NCI-H82 (cell line): ENCODE measurements around the gene CEMP1.
"Not testable (repeated sequence)": the region's sequence is repeated elsewhere in the genome, so short reads cannot be mapped to it uniquely, and the experiment has no call there.

Source experiments
- DNase-seq: peaks from one replicate; lab custom pipeline; 2025; lab: John Stamatoyannopoulos, UW

The CEMP1 gene

DNA sequence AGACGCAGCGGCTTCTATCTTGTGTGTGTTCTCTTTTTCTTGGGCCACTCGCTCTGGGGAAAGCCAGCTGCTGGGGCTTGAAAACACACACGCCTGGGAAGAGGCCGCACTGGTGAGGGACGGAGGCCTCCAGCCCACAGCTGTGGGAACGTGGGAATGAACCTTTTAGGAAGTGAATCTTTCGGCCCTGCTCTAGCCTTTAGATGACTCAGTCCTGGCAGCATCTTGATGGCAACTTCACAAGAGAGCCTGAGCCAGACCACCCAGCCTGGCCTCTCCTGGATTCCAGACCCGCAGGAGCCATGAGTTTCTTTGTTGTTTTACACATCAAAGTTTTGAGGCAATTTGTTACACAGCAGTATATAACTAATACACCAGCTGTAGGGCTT, 4.4 kb upstream of the CEMP1 start:
- DNase-seq: no peak

DNA sequence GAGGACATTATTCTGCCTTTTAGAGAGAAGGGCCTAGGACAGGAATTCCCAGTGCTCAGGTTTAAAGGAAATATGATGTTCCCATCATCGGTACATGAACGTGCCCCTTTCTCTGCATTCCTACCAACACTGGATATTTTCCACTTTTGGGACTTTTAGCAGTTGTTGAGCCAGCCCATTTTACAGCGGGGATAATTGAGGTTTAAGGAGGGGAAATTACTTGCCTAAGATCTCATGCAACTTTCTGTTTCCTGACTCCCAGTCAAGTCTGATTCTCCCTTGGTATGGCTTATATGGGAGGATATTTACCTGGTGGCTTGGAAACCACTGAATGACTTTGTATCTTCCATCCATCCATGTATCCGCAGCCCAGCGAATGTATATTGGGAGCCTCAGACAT, 3.1 kb upstream of the CEMP1 start:
- not testable (repeated sequence) for DNase-seq

DNA sequence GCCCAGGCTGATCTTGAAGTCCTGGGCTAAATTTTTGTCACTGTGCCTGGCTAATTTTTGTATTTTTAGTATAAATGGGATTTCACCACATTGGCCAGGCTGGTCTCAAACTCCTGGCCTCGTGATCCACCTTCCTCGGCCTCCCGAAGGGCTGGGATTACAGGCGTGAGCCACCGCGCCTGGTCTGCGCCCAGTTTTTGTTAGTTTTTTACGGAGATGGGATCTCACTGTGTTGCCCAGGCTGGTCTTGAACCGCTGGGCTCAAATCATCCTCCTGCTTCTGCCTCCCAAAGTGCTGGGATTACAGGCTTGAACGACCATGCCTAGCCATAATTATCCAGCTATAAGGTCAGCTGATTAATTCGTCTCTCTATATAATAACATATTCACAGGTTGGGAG, 2.7 kb upstream of the CEMP1 start:
- no peak for DNase-seq

DNA sequence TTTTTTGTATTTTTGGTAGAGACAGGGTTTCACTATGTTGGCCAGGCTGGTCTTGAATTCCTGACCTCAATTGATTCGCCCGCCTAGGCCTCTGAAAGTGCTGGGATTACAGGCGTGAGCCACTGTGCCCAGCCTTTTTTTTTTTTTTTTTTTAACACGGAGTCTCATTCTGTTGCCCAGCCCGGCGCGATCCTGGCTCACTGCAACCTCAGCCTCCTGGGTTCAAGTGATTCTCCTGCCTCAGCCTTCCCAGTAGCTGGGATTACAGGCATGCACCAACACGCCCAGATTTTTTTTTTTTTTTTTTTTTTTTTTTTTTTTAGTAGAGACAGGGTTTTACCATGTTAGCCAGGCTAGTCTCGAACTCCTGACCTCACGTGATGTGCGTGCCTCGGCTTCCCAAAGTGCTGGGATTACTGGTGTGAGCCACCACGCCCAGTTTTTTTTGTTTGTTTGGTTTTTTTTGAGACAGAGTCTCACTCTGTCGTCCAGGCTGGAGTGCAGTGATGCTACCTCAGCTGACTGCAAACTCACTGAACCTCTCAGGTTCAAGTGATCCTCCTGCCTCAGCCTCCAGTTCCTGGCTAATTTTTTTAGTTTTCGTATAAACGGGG, 2.0 kb upstream of the CEMP1 start:
- not testable (repeated sequence) for DNase-seq

DNA sequence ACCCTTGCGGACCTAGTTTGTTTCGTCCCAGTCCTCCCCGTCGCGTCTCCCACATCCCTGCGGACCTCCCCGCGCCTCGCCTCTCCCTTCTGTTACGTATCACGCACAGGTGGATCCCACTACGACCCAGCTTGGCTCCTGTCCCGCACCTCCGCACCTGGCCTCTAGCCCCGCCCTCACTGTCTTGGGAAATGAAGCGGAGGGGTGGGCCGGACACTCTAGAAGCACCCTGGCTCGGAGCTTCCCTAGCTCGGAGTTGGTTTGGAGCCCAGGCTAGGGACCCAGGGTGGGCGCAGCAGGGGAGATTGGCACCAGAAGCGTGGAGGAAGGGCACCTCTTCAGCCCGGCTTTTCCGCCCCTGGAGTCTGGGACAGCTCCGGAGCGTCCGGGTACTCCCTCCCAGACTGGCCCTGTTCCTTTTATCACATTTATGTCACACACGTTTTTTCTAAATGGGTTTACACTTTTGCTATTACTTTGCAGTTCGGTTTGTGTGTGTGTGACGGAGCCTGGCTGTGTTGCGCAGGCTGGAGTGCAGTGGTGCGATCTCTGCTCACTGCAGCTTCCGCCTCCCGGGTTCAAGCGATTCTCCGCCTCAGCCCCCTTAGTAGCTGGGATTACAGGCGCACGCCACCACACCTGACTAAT, 1.4 kb upstream of the CEMP1 start:
- DNase-seq: peak; percentile 61

DNA sequence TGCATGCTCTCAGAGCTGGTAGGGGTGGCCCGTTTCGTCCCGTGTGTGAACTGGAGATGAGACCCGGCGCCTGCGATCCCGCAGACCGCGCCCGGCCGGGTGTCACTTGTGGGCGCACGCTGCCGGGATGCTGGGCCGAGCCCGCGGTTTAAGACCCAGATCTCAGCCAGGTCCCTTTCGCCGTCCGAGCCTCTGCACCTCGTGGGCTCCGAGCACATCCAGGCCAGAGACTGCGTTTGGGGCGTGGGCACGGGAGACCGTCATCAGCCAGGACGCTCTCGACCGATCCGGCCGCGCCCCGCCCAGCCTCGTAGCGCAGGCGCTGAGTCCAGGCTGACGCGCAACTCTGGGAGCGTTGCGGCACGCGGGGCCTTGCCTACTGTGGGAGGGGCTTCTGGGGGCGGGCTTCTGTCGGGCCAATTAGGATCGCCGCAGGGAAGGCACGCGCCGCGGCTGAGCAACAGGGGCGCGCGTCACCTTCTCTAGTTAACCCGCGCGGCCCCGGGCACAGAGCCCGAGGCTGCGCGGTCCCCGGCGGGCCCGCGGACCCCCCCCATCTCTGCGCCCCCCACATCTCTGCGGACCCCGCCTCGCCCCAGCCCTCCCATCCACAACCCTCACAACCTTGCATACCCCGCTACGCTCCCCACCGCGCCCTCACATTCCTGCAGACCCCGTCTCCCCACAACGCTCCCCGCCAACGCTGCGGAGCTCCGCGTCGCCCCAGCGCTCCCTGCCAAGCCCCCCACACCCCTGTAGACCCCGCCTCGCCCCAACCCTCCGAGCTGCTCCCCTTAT, 687 bp upstream of the CEMP1 start:
- DNase-seq: peak; percentile 98

DNA sequence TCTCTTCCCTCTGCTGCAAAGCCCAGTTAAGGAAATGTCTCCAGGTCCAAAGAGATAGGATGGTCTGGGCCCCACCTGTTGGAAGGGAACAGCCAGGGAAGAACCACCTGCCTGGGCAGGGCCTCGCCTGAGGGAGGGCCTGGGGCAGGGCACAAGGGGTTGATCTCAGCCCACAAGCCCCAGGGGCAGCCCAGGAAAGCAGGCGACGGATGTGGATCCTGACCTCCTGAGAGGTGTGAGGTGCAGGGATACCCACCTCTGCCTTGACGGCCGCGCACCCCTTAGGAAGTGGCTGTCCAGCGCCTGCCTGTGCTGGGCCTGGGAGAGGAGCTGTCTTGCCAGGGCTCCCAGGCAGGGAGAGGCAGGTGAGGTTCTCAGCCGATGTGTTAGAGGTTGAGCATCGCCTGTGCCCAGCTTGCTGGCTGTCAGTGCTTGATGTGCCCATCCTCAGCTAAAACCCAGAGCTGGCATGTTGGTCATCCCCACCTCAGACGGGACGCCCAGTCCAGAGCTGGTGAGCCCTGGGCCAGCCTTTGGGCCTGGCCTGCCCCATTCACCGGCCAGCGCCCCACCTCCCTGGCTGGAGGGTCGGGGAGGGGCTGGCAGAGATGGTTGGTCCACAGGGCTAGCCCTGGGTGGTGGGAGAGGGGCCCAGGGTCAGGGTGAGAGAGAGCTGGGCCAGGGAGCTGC, 434 bp downstream of the CEMP1 start:
- DNase-seq: no peak

DNA sequence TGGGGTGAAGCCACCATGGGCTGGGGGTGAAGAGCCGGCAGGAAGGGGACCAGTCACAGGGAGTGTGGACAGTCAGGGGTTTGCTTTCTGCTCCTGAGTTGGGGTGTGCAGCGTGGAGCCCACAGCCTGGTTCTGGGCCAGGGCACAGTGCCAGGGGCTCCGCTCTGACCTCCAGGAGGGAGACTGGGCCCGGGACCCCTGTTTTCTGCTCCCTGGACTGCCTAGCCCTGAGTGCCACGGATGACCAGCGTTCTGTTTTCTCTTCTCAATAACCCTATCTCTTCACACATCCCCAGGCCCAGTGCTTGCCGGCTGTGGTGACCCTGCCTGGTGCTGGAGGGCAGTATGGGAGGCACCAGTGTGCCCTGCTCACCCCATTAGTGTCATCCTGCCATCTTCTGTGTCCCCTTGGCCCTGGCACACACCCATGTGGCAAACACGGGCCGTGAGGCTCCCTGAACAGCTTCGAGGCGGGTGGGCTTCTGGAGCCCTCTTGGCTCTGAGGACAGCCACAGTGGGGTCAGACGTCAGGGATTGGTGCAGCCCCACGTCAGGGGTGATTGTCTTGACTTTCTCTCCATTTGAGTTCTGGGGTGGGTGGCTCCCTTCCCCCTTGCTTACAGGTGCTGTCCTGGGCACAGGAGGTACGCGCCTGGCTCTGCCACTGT, 1.1 kb downstream of the CEMP1 start:
- DNase-seq: no peak

DNA sequence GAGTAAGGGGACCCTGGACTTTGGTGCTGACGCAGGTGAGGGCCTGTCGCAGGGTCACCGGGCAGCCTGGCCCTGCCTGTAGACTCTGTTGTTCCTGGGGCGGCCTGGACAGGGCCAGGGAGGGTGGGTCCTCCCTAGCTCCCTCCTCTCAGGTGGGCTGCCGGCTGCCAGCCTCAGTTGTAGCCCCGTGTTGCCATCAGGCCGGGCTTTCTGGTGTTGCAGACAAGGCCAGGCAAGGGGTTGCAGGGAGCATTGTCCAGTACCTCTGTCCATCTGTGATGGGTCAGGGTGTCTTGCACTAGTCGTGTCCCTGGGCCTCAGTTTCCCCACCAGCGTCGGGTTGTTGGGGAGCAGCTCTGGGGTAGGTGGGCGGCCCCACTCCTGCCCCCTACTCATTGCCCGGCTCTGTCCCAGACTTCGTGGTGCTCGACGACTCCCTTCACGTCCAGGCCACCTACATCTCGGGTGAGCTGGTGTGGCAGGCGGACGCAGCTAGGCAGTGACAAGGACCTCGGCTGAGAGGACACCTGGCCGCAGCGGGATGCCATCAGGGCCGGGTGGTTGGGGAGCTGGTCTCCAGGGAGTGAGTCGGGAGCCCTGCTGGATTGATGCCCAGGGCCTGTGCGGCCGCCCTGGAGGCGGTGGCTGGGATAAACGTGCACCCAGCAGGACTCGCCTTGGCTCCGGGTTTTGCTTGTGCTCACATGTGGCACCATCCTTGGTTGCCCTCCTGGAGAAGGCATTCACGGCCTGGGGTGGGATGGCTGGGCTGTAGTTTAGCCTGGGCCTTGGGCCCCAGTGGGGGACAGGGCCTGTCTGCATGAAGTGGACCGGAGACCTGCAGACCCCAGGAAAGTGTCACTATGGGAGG, 1.9 kb downstream of the CEMP1 start:
- DNase-seq: no peak

DNA sequence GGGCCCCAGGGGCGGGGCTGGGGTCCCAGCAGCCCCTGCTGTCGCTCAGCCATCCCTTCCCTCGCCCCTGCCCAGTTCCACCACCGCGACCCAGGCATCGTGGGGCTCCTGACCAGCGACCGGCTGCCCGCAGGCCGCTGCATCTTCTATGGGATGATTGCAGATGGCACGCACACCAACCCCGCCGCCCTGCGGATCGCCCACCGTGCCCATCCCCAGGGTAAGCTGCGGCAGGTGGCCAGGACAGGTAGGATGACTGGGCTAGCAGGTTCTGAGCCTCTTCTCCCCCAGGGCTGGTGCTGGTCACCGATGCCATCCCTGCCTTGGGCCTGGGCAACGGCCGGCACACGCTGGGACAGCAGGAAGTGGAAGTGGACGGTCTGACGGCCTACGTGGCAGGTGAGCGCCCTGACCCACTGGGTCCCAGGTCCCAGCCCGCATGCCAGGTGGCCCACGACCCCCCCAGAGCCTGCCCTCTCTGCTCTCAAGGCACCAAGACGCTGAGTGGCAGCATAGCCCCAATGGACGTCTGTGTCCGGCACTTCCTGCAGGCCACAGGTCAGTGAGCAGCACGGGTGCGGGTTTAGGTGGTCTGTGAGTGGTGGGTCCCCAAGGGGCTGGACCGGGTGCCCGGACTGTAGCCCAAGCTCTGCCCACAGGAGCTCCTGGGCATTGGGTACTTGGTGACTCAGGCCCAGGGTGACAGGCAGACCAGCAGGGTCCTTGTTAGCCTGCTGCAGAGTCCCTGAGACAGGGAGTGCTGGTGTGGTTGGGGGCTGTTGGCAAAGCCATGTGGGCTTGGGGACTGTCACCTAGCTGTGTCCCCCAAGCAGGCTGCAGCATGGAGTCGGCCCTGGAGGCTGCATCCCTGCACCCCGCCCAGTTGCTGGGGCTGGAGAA, 2.8 kb downstream of the CEMP1 start:
- no peak for DNase-seq

DNA sequence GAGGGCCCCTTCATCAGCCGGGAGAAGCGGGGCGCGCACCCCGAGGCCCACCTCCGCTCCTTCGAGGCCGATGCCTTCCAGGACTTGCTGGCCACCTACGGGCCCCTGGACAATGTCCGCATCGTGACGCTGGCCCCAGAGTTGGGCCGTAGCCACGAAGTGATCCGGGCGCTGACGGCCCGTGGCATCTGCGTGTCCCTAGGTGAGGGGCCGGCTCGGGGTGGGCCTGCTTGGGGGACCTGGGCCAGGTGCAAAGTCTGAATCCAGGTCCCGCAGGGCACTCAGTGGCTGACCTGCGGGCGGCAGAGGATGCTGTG, 3.5 kb downstream of the CEMP1 start:
- DNase-seq: no peak

DNA sequence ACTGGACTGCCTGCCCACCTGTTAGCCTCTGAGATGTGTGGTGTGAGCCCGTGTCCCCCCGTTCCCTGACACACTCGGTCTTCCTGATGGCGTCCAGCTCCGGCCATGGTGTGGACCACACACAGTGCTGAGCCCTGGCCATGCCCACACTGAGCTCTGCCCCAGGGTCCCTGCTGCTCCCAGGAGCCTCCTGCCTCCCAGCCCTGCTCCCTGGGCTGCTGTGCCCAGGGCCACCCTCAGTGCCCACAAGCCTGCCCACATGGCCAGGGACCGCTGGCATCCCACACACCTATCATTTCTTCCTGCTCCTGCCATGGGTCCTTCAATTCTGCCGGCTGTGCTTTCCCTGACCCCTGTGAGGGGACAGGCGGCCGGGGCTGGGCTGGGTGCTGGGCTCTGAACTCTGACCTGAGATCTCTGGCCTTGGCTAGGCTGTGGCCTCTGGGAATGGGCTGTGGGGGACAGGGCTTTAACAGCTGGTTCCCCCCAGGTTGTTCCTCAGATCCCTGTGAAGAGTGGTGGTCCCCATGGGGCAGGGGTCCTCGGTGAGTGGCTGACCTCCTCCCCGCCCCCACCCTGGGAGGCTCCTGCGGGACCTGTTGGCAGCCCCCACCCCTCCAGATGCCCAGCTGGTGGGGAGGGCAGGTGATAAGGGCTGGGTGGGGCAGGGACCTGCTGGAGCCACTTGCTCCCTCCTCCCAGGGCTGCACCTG, 4.0 kb downstream of the CEMP1 start:
- DNase-seq: no peak

DNA sequence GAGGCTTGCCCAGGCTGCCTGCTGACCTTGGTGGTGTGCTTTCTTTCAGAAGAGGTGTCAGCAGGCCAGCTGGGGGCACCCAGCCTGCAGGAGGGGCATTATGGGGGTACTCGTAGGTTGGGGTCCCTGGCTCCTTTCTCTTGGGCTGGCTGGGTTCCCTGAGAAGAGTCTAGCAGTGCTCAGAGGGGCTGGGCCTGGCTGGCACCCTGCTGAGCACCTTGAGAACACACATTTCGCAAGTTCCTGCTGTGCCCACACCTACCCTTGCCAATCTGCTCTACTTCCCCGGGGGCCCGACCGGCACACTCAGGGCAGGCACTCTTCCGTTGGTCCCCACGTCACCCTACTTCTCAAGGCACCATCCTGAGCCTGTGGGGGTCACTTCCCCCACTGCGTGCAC, 5.1 kb downstream of the CEMP1 start:
- no peak for DNase-seq

DNA sequence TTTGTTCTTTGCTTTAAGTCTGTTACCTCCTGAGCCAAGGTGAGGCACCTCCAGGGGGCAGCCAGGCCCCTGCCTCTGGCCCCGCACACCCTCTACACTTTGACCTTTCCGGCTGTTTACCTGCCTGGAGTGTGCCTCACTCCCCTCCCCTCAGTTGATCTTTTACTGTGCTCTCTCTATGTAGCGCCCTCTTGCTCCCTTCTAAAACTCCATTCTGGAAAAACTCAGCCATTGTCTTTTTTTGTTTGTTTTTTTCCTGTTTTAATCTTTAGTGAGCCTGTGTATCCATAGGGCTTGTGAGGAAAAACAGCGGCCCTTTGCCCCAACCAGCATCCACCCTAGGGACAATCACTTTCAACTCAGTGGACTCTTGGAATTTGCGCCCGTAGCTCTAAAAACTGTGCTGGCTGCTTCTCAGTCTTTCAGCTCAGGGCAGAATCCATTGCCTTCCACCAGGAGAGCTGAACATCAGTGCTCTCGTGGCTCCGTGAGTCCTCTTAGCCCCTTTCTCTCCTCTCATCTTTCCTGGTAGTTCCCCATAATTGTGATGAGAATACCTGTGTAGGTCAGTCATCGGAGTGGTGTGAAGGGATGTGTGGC, 6.8 kb downstream of the CEMP1 start:
- DNase-seq: no peak

DNA sequence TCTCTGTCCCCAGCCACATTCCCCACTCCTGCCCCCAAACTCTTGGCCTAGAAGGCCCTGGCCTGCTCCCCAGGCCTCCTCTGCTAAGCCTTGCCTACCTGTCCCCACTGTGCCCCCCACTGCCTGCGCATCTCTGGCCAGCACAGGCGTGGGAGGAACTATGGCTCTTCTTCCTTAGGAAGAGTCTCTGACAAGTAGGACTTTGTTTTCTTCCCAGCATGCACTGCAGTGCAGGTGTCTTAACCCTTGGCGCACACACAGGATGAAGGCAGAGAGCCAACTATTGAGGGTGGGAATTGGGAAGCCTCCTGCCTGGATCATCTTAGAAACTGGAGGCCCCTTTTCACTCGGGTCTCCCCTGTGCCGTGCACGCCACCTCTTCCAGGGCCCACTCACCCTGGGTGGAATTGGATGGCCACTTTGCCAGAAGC, 7.4 kb downstream of the CEMP1 start:
- no peak for DNase-seq

DNA sequence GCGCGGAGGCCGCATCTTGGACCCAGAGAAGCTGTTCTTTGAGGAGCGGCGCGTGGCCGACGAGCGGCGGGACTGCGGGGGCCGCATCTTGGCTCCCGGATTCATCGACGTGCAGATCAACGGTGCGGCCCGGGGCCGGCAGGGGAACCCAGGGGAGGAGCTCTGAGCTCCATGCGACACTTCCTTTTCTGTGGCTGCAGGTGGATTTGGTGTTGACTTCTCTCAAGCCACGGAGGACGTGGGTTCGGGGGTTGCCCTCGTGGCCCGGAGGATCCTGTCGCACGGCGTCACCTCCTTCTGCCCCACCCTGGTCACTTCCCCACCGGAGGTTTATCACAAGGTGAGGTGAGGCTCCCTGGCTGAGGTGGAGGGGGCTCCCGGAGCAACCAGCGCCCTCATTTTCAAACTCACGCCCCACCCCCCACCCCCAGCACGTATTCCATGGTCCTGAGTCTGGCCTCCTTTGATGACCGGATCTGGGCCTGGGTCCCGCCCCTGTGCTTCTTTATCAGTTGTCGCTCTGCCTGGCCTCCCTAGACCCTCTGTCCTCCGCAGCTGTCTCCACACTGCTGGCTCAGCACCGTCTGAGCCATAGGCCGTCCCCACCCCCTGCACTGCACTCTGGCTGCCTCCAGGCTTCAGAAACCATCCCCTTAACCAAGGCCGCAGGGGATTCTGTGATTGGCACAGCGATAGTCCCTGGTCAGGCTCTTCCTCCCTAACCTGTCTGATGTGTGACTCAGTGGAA, 10.2 kb downstream of the CEMP1 start:
- DNase-seq: no peak

DNA sequence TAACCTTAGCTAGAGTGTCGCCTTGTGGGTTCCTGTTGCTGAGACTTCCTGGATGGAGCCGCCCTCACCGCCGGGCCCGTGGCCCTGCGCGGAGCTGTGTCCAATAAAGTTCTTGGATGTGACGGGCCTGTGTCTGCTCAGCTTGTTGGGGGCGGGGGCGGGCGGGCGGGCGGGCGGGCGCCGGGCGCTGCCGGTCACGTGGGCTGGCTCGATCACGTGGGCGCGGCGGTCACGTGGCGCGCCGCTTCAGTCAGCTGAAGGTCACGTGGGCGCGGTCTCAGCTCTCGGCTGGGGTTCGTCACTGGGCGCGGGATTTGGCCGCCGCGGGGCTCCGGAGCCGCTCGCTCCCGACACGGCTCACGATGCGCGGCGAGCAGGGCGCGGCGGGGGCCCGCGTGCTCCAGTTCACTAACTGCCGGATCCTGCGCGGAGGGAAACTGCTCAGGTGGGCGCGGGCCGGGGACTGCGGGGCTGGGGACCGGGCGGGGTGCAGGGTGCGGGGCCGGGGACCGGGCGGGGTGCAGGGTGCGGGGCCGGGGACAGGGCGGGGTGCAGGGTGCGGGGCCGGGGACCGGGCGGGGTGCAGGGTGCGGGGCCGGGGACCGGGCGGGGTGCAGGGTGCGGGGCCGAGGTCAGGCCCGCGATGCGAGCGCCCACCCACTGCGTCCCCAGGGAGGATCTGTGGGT, 11.0 kb downstream of the CEMP1 start, which contains the start of gene AMDHD2:
Gene AMDHD2, plus strand, starts transcription at position 275 of the 687 bp plus-strand sequence. Its CDS starts 88 bp downstream, at position 363.
- peak; percentile 94 for DNase-seq

DNA sequence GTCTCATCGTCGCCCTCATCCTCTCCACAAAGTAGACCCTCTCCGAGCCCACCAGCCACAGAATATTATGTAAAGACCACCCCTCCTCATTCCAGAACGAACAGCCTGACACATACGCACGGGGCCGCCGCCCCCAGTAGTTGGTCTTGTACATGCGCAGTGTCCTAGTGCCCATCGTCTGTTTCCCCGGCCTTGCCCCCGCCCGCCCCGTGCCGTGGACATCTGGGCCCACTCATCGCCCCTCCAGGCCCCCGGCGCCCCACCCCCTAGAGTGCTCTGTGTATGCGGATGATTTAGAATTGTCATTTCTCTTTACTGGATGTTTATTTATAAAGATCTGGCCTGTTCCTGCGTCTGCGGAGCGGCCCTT, 11.5 kb downstream of the CEMP1 start:
- DNase-seq: no peak
